ENCODE measurements around the gene LRRC56. TPM values are rescaled to one million over a fixed set of nuclear protein-coding genes. Genes with fewer than 3 reads are reported as not detected.

Gene LRRC56
- total and polyA plus RNA-seq, 5 donors from 2014 or later: 0.89 to 5.8 (median 2.7) TPM

DNA sequence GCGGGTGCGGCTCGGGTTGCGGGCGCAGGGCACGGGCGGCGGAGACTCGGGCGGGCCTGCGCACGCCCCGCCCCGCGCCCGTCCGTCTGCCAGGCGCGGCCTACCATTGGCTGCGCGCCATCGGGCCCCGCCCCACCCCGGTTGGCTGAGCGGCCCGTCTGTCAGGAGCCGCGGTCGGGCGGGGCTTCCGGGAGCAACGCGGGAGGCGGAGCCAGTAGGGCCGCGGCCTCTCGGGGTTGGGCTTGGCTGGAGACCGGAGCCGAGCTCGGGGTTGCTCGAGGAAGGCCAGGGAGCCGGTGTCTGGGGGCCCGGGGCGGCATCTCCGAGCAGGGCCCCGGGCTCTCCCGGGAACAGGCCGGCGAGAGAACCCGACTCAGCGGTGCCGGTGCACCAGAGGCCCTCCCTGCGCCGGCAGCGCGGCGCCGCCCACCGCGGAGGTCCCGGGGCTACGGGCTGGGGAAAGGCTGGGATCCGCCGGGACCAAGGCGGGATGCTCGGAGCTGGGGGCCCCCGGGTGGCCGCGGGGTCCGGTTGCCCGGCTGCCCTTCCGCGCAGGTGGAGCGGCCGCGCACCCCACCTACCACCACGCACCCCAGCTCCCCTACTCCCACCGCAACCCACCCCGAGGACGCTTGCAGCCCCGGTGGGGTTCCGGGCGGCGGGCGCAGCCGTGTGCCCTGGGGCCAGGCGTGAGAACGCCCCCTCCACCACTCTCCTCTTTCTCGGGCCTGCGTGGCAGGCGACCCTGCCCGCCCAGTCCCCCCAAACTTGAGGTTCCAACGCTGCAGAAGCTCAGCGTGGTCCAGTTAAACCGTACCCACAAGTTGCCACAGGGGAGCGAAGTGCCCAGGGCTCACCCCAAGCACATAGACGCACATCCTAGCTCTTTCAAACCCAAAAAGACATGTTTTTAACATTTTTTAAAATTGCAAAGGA lies 1.5 kb upstream of the LRRC56 start, which contains the start of gene HRAS:
Gene HRAS, minus strand, starts transcription at position 58 of the 936 bp plus-strand sequence.
- peaks cover 0 to 26% (median 11%) of the 10 kb centered on the region in 4 donors for H3K4me1 Mint-ChIP-seq
- Histone ChIP-seq H3K9me3 (ENCODE audit: control insufficient read depth in 2 of 2, low read length in 2 of 2) (no peaks in the 10 kb centered on the region), H3K27me3 (ENCODE audit: control insufficient read depth, insufficient read depth, low read length) (no peaks in the 10 kb centered on the region), H3K4me1 (ENCODE audit: control insufficient read depth, insufficient read depth, low read length, poor library complexity, severe bottlenecking) (peaks cover 44% of the 10 kb centered on the region), H3K4me3 (ENCODE audit: low read depth, low read length) (peak within 1 kb of the TSS; percentile 57), H3K27ac (ENCODE audit: insufficient read depth, low read length, poor library complexity, severe bottlenecking) (peak within 1 kb of the TSS; percentile 90), H3K36me3 (ENCODE audit: control insufficient read depth, insufficient read depth, low read length) (peaks cover 8% of the 10 kb centered on the region)
- no peaks in the 10 kb centered on the region for H3K9me3 Mint-ChIP-seq
- H3K27ac Mint-ChIP-seq: peak within 1 kb of the TSS; percentile 81 to 98 (median 95)
- no peaks in the 10 kb centered on the region for H3K36me3 Mint-ChIP-seq
- peak within 1 kb of the TSS; percentile 93 to 97 (median 96) for H3K4me3 Mint-ChIP-seq
- DNase-seq (peak; percentile 93 to 96 (median 96)), ATAC-seq (ENCODE audit: low read depth in 2 of 2) (peak; percentile 86)
- no peaks in the 10 kb centered on the region for H3K27me3 Mint-ChIP-seq

DNA sequence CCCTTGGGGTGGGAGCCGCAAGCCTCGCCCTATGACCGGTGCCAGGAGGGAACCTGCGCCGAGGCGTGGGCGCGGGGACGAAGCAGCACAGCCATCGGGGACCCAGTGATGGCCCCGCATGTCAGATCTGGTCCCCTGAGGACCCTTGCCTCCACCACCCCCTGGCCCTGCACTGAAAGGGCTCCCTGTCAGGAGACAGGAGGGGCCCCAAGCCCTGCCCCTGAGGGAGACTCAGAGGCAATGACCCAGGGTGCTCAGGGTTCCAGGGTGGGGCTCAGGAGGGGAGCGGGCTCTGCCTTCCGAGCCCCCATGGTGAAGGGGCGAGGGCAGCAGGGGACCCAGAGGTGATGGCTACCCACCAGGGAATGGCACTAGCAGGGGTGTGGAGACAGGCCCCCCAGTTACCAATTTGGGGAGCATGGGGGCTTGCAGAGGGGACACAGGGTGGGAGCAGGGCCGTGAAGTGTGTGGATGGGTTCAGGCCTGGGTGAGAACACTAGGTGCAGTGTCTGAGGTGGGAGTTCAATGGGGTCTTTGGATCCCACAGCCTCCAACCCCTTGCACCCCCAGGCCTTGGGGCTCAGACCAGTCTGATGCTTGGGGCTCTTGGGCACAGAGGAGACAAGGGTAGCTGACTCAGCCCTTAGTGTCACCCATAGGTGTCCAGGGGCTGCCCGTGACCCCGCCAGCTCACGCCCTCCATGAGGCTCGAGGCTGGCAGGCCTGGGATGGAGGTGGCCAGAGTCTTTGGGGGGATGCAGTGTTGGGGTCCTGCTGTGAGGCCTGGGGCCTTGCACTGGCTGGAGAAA lies 499 bp downstream of the LRRC56 start:
- Mint-ChIP-seq H3K4me3 (peak overlapping the region; percentile 83 to 95 (median 90)), H3K27me3 (no peaks in the 10 kb centered on the region), H3K4me1 (peaks cover 0 to 24% (median 11%) of the 10 kb centered on the region in 4 donors), H3K9me3 (no peaks in the 10 kb centered on the region), H3K27ac (peak overlapping the region in 2 of 3 donors; percentile 36 to 86), H3K36me3 (peaks cover 3% of the 10 kb centered on the region)
- H3K36me3 ChIP-seq (ENCODE audit: control insufficient read depth, insufficient read depth, low read length): no peaks in the 10 kb centered on the region
- peaks cover 44% of the 10 kb centered on the region for H3K4me1 ChIP-seq (ENCODE audit: control insufficient read depth, insufficient read depth, low read length, poor library complexity, severe bottlenecking)
- ATAC-seq (ENCODE audit: low read depth in 2 of 2) (no peak), DNase-seq (no peak)
- H3K4me3 ChIP-seq (ENCODE audit: low read depth, low read length): peak overlapping the region; percentile 32
- H3K27ac ChIP-seq (ENCODE audit: insufficient read depth, low read length, poor library complexity, severe bottlenecking): peak overlapping the region; percentile 90
- H3K27me3 ChIP-seq (ENCODE audit: control insufficient read depth, insufficient read depth, low read length): no peaks in the 10 kb centered on the region
- H3K9me3 ChIP-seq (ENCODE audit: control insufficient read depth in 2 of 2, low read length in 2 of 2): no peaks in the 10 kb centered on the region

- Histone ChIP-seq H3K4me3 (ENCODE audit: low read depth, low read length) (no peak overlapping the region), H3K9me3 (ENCODE audit: control insufficient read depth in 2 of 2, low read length in 2 of 2) (no peaks in the 10 kb centered on the region), H3K36me3 (ENCODE audit: control insufficient read depth, insufficient read depth, low read length) (no peaks in the 10 kb centered on the region), H3K27ac (ENCODE audit: insufficient read depth, low read length, poor library complexity, severe bottlenecking) (no peak overlapping the region), H3K4me1 (ENCODE audit: control insufficient read depth, insufficient read depth, low read length, poor library complexity, severe bottlenecking) (peaks cover 44% of the 10 kb centered on the region), H3K27me3 (ENCODE audit: control insufficient read depth, insufficient read depth, low read length) (no peaks in the 10 kb centered on the region)
- Mint-ChIP-seq H3K36me3 (peaks cover 3% of the 10 kb centered on the region), H3K27me3 (no peaks in the 10 kb centered on the region), H3K4me3 (peak overlapping the region; percentile 69 to 95 (median 90)), H3K9me3 (no peaks in the 10 kb centered on the region), H3K27ac (peak overlapping the region in 1 of 3 donors; percentile 51), H3K4me1 (peaks cover 0 to 24% (median 11%) of the 10 kb centered on the region in 4 donors)
- ATAC-seq (ENCODE audit: low read depth in 2 of 2): no peak
- no peak for DNase-seq
Observed at GRCh38 chr11:538431-539051, 1.2 kb downstream of the LRRC56 start.

- Histone ChIP-seq H3K36me3 (ENCODE audit: control insufficient read depth, insufficient read depth, low read length) (no peaks in the 10 kb centered on the region), H3K4me1 (ENCODE audit: control insufficient read depth, insufficient read depth, low read length, poor library complexity, severe bottlenecking) (peaks cover 31% of the 10 kb centered on the region), H3K4me3 (ENCODE audit: low read depth, low read length) (no peak overlapping the region), H3K9me3 (ENCODE audit: control insufficient read depth in 2 of 2, low read length in 2 of 2) (no peaks in the 10 kb centered on the region), H3K27ac (ENCODE audit: insufficient read depth, low read length, poor library complexity, severe bottlenecking) (no peak overlapping the region), H3K27me3 (ENCODE audit: control insufficient read depth, insufficient read depth, low read length) (no peaks in the 10 kb centered on the region)
- Mint-ChIP-seq H3K27ac (no peak overlapping the region), H3K27me3 (no peaks in the 10 kb centered on the region), H3K4me1 (peaks cover 0 to 24% (median 11%) of the 10 kb centered on the region in 4 donors), H3K4me3 (no peak overlapping the region), H3K36me3 (peaks cover 3% of the 10 kb centered on the region), H3K9me3 (no peaks in the 10 kb centered on the region)
- ATAC-seq (ENCODE audit: low read depth in 2 of 2) (no peak), DNase-seq (no peak)
Observed at GRCh38 chr11:539971-540481, 2.7 kb downstream of the LRRC56 start.

DNA sequence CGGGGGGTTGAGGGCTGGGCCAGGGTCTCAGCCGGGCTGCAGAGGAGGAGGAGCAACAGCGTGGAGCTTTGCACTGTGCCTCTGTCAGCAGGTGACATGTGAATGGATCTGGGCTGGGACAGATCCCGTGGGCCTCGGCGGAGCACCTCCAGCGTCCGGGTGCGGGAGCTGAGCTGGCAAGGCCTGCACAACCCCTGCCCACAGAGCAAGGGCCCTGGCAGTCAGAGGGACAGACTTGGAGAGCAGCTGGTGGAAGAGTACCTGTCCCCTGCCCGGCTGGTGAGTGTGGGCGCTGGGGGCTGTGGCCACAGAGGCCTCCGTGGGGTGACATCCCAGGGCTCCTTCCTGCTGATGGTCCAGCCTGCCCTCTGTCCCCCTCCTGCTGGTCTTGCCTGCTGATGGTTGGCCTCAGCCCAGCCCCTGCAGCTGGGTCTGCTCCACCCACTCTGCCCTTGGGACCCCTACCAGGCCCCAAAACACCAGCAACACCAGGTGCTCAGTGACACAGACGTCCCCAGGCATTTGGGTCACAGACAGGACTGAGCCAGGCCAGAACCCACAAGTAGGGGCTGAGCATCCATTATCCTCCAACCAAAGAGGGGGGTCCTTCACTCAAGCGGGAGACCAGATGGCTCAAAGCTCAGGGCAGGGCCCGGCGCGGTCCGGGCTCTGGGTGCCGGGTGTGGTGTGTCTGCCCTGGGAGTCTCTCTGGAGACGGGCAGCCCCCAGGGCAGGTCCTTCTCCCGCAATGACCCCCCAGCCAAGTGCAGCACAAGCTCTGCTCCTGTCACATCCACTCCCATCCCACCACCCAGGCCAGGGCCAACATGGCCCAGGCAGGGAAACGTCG lies 3.5 kb downstream of the LRRC56 start:
- H3K4me1 Mint-ChIP-seq: peaks cover 0 to 24% (median 11%) of the 10 kb centered on the region in 4 donors
- no peak for ATAC-seq (ENCODE audit: low read depth in 2 of 2)
- no peak overlapping the region for H3K27ac Mint-ChIP-seq
- Histone ChIP-seq H3K4me1 (ENCODE audit: control insufficient read depth, insufficient read depth, low read length, poor library complexity, severe bottlenecking) (peaks cover 29% of the 10 kb centered on the region), H3K27me3 (ENCODE audit: control insufficient read depth, insufficient read depth, low read length) (no peaks in the 10 kb centered on the region), H3K4me3 (ENCODE audit: low read depth, low read length) (no peak overlapping the region), H3K36me3 (ENCODE audit: control insufficient read depth, insufficient read depth, low read length) (no peaks in the 10 kb centered on the region), H3K27ac (ENCODE audit: insufficient read depth, low read length, poor library complexity, severe bottlenecking) (no peak overlapping the region), H3K9me3 (ENCODE audit: control insufficient read depth in 2 of 2, low read length in 2 of 2) (no peaks in the 10 kb centered on the region)
- DNase-seq: no peak
- no peaks in the 10 kb centered on the region for H3K9me3 Mint-ChIP-seq
- H3K4me3 Mint-ChIP-seq: no peak overlapping the region
- H3K27me3 Mint-ChIP-seq: no peaks in the 10 kb centered on the region
- peaks cover 3% of the 10 kb centered on the region for H3K36me3 Mint-ChIP-seq

DNA sequence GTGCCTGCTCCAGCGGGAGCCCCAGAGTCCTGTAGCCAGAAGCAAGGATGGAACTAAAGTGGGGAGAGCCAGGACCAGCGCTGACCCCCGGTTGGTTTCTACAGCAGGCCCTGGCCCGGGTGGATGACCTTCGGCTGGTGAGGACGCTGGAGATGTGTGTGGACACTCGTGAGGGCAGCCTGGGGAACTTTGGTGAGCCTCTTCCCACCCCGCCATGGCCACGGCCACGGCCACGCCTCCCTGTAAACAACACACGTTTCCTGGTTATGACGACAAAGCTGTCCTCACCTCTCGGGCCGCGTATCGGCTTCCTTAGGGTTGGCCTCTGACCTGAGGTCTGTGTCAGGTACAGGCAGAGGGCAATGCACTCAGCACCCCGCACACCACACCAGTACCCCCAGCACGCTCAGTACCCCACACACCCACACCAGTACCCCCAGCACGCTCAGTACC lies 4.1 kb downstream of the LRRC56 start:
- Histone ChIP-seq H3K27ac (ENCODE audit: insufficient read depth, low read length, poor library complexity, severe bottlenecking) (no peak overlapping the region), H3K4me1 (ENCODE audit: control insufficient read depth, insufficient read depth, low read length, poor library complexity, severe bottlenecking) (peaks cover 22% of the 10 kb centered on the region), H3K9me3 (ENCODE audit: control insufficient read depth in 2 of 2, low read length in 2 of 2) (no peaks in the 10 kb centered on the region), H3K4me3 (ENCODE audit: low read depth, low read length) (no peak overlapping the region), H3K27me3 (ENCODE audit: control insufficient read depth, insufficient read depth, low read length) (no peaks in the 10 kb centered on the region), H3K36me3 (ENCODE audit: control insufficient read depth, insufficient read depth, low read length) (no peaks in the 10 kb centered on the region)
- Mint-ChIP-seq H3K9me3 (no peaks in the 10 kb centered on the region), H3K36me3 (peaks cover 3% of the 10 kb centered on the region), H3K4me3 (no peak overlapping the region), H3K27ac (no peak overlapping the region), H3K4me1 (peaks cover 0 to 20% (median 9%) of the 10 kb centered on the region in 4 donors), H3K27me3 (no peaks in the 10 kb centered on the region)
- ATAC-seq (ENCODE audit: low read depth in 2 of 2) (no peak), DNase-seq (no peak)

All from CD4-positive, CD25-positive, alpha-beta regulatory T cell (primary cell).